ENCODE results near the gene AMN1. TPM values are rescaled to one million over a fixed set of nuclear protein-coding genes. Genes with fewer than 3 reads are reported as not detected.
"Not testable (repeated sequence)": the region's sequence is repeated elsewhere in the genome, so short reads cannot be mapped to it uniquely, and the experiment has no call there.

The AMN1 gene
- polyA plus RNA-seq, 12 donors: 9.4 to 15.0 (median 12.0) TPM; not detected in 2

DNA sequence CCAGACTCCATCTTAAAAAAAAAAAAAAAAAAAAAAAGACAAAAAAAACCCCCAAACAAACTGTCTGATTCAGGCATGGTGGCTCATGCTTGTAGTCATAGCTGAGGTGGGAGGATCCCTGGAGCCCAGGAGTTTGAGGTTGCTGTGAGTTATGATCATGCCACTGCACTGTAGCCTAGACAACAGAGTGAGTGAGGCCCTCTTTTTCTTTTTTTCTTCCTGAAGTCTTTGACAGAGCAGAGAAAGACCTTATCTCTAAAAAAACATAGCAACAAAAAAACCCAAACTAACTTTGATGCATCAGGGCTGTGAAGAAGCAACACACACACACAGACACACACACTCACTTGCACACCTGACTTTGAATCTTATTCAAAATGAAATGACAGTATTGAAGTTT, 7.7 kb upstream of the AMN1 start:
- DNase-seq: no peak

DNA sequence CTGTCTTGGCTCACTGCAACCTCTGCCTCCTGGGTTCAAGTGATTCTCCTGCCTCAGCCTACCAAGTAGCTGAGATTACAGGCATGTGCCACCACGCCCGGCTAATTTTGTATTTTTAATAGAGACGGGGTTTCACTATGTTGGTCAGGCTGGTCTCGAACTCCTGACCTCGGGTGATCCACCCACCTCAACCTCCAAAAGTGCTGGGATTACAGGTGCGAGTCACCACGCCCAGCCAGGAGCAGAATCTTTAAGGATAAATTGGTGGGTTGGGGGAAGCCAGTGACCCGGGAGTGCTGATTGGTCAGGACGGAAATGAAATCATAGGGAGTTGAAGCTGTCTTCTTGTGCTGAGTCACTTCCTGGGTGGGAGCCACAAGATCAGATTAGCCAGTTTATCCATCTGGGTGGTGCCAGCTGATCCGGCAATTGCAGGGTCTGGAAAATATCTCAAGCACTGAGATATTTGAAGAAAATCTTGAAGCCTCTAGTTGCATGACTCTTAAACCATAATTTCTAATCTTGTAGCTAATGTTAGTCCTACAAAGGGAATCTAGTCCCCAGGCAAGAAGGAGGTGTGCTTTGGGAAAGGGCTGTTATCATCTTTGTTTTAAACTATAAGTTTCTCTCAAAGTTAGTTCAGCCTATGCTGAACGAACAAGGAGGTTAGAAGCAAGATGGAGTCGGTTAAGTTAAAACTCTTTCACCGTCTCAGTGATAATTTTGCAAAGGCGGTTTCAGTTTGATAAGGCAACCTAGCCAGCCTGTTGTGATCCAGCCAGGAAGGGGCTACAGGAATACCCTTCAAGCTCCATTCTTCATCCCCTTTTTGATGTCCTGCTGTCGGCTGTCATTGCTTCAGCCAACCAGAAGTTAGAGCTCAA, 5.0 kb upstream of the AMN1 start:
- not testable (repeated sequence) for DNase-seq

- no peak for DNase-seq
Observed at GRCh38 chr12:31732926-31733548, 4.2 kb upstream of the AMN1 start.

DNA sequence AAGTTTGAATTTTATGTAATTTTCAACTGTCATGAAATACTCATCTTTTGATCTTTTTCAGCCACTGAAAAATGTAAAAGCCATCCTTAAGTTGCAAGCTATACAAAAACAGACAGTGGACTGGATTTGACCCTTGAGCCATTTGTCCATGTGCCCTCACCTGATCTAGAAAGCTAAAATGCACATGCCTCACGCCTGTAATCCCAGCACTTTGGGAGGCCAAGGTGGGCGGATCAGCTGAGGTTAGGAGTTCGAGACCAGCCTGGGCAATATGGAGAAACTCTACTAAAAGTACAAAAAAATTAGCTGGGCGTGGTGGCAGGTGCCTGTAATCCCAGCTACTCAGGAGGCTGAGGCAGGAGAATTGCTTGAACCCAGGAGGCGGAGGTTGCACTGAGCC, 2.4 kb upstream of the AMN1 start:
- not testable (repeated sequence) for DNase-seq

DNA sequence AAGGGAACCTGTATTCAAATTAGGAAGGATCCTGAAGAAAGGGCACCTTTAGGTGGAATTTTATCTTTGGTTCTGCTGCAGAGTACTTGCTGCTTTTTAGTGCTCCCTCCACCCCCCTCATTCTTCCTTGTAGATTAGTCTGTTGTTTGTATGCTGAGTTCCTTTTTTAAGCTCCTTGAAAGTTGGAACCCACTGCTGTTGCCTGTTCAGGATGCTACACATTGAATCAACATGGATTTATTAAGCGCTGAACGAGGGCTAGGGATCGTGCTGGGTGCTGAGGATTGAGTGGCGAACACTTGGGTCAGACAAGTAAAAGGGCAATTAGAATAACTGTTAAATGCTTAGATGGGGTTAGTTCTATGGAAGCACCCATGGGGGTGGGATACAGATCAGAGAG, 884 bp upstream of the AMN1 start:
- no peak for DNase-seq

GRCh38 chr12:31728289-31728916, 418 bp downstream of the AMN1 start:
- DNase-seq: no peak

- no peak for DNase-seq
Observed at GRCh38 chr12:31727192-31727591, 1.6 kb downstream of the AMN1 start.

DNA sequence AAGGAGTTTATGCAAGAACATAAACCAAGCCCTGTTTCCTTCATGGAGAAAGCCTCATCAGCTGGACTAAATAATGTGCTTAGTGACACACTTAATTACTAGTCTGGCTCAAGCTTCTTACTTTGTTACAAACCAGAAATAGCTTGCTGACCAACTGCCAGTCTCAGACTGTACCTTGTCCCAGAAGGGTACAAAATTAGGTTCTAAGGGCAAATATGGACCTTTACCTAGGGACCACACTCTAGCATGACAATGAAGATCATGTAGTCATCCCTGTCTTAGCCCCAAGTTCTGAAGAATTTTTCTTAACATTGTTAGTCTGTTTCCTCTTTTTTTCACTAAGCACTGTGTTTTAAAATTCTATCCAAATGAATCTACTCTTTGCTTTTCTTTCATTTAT, 2.2 kb downstream of the AMN1 start:
- DNase-seq: no peak

DNA sequence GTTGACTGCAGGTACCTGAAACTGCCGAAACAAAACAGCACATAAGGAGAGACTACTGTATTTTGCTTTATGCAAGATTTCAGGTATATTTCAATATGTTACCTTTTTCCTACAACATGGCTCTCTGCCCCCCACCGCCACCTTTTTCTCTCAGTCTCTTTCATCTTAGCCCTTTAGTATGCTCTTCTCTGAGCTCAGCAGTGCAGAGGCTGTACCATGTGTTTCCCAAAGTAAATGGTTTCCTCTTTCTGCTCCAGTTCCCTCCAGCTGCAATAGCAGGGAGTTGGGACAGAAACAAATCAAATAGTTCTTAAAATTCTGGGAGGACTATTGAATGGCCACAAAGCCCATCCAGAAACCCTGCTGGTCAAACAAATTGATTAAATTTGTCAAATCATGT, 4.3 kb downstream of the AMN1 start:
- no peak for DNase-seq

DNA sequence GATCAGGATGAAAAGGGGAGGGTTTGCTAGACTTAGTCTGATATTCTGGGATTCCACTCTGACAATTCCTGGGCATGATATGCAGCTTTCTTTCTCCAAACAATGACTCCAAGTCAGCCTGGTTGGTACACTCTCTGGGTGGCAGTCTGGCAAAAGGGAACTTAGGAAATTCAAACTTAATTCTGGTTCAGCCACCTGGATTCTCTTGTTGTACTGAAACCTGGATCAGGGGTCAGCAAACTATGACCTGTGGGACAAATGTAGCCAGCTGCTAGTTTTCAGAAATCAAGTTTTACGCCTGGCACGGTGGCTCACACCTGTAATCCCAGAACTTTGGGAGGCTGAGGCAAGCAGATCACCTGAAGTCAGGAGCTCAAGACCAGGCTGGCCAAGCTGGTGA, 6.2 kb downstream of the AMN1 start:
- DNase-seq: no peak

GRCh38 chr12:31718542-31719198, 10.2 kb downstream of the AMN1 start:
- not testable (repeated sequence) for DNase-seq

DNA sequence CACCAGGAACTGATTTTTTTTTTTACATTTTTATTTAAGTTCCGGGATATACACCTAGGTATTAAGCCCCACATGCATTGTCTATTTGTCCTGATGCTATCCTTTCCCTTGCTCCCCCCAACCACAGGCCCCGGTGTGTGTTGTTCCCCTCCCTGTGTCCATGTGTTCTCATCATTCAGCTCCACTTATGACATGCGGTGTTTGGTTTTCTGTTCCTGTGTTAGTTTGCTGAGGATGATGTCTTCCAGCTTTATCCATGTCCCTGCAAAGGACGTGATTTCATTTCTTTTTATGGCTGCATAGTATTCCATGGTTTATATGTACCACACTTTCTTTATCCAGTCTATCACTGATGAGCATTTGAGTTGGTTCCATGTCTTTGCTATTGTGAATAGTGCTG, 11.8 kb downstream of the AMN1 start:
- not testable (repeated sequence) for DNase-seq

GRCh38 chr12:31715283-31715825, 13.5 kb downstream of the AMN1 start:
- no peak for DNase-seq

DNA sequence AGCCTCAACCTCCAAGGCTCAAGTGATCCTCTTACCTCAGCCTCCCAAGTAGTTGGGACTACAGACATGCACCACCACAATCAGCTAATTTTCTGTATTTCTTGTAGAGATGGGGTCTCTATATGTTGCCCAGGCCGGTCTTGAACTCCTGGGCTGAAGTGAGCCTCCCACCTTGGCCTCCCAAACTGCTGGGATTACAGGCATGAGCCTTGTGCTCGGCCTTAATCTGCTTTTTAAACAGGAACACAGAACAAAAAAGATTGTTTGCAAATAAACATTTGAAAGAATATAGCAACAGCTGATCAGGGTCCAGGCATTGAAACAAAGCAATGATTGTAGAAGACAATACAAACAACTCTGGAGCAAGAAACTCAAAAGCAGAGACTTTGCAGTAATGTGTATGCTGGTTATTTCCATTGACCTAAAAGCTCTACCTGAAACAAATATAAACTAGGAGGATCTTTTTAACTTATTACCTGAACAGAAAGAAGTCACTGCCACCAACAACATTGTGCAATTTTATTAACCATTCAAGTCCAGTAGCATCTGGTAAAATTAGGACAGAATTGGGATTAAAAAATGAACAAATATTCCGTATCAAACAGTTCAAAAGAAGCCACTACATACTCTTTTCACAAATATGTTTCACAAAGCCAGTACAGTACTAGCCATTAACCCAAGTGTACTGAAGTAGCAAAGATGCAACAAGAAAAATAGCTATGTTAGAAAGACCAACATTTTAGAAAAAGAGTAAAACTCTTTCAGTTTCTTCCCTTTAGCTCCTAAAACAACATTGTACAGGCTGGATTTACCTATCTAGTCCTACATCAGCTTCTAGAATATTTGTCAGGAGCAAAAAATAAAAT, 14.2 kb downstream of the AMN1 start:
- DNase-seq: no peak

DNA sequence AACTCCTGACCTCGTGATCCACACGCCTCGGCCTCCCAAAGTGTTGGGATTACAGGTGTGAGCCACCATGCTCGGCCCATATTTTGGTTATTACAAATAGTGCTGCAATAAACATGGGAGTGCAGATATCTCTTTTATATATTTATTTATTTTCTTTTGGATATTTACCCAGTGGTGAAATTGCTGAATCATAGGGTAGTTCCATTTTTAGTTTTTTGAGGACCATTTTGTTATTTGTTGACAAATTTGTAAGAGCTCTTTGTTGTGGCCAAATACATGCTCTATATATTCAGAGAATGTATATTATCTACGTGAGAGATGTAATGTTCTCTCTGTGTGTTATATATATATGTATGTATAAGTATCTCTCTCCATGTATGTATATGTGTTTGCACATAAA, 15.9 kb downstream of the AMN1 start:
- no peak for DNase-seq

GRCh38 chr12:31710021-31710818, 18.6 kb downstream of the AMN1 start:
- no peak for DNase-seq

DNA sequence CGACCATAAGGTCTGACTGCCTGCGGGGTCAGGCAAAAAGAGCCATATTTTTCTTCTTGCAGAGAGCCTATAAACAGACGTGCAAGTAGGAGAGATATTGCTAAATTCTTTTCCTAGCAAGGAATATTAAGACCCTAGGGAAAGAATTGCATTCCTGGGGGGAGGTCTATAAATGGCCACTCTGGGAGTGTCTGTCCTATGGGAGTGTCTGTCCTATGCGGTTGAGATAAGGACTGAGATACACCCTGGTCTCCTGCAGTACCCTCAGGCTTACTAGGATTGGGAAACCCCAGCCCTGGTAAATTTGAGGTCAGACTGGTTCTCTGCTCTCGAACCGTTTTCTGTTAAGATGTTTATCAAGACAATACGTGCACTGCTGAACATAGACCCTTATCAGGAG, 20.7 kb downstream of the AMN1 start:
- not testable (repeated sequence) for DNase-seq

DNA sequence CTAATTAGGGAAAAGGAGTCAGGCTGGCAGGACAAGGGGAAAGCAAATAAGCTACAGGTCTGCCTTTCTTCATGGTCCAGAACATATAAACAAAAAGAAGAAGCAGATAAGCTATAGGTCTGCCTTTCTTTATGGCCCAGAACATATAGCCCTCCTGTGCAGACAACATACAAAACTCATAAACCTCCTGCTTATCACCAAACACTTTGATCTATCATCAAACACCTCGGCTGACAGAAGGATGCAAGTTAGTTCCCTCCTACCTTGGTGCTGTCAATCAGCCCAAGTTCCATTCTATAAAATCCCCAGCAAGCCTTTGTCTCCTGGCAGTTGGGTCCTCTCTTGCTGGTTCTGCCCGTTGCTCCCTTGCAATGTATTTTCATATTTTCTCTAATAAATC, 23.2 kb downstream of the AMN1 start:
- no peak for DNase-seq

DNA sequence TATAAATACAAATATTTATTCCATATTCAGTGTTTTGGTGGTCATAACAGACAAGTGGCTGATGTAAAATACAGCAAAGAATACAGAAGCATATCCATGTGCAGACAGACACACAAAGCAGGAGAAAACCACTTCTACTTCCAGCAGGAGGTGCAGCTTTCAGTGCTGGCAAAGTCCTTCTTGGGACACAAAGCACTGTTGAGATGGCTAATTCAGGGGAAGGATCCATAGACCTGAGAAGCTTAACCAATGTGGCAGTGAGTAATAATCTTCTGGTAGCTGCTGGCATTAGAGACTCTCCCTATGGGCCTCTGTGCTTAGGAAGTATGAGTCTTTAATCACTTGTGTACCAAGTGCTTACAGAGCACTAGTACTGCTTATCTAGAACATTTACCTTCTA, 26.8 kb downstream of the AMN1 start:
- no peak for DNase-seq

DNA sequence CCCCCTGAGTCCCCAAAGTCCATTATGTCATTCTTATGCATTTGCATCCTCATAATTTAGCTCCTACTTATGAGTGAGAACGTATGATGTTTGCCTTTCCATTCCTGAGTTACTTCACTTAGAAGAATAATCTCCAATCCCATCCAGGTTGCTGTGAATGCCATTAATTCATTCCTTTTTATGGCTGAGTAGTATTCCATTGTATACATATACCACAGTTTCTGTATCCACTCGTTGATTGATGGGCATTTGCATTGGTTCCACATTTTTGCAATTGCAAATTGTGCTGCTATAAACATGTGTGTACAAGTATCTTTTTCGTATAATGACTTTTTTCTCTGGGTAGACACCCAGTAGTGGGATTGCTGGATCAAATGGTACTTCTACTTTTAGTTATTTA, 38.9 kb downstream of the AMN1 start:
- DNase-seq: not testable (repeated sequence)

All from muscle of arm (tissue), 12 donors.